Nephron (organoid): ENCODE measurements around the gene UBTD1.

Experiments
- H3K27ac Mint-ChIP-seq, 3 experiments: 2 replicates each; pipeline ENCODE4 v1.8.0; 2020; ENCODE audit warnings: mixed read lengths in 3 of 3, mild to moderate bottlenecking in 2 of 3, moderate library complexity in 1 of 3
- H3K27me3 Mint-ChIP-seq: 2 replicates; pipeline ENCODE4 v1.8.0; 2021; ENCODE audit warnings: low read depth, mild to moderate bottlenecking, moderate library complexity, mixed read lengths
- H3K36me3 Mint-ChIP-seq: 2 replicates; pipeline ENCODE4 v1.8.0; 2020; ENCODE audit warnings: low read depth, mixed read lengths
- H3K4me1 Mint-ChIP-seq: 2 replicates; pipeline ENCODE4 v1.8.0; 2020; ENCODE audit warnings: mixed read lengths
- H3K4me3 Mint-ChIP-seq, 3 experiments: 2 replicates each; pipeline ENCODE4 v1.8.0; 2020; ENCODE audit warnings: mild to moderate bottlenecking in 3 of 3, mixed read lengths in 3 of 3, moderate library complexity in 2 of 3
- H3K9me3 Mint-ChIP-seq: 2 replicates; pipeline ENCODE4 v1.8.0; 2020; ENCODE audit warnings: mixed read lengths
- TF ChIP-seq, protein P1 (sequence below), 3 experiments: fragments of 200-600 bp; sonication (generic); IDR thresholded peaks; one replicate each; pipeline ENCODE4 v1.5.0; 2021; ENCODE audit warnings: antibody characterized with exemption in 3 of 3; ENCODE audit not compliant: unreplicated experiment in 3 of 3

UBTD1 gene

GRCh38 chr10:97585439-97585811 lies 86.7 kb downstream of the UBTD1 start:
- TF ChIP-seq, protein P1, sequence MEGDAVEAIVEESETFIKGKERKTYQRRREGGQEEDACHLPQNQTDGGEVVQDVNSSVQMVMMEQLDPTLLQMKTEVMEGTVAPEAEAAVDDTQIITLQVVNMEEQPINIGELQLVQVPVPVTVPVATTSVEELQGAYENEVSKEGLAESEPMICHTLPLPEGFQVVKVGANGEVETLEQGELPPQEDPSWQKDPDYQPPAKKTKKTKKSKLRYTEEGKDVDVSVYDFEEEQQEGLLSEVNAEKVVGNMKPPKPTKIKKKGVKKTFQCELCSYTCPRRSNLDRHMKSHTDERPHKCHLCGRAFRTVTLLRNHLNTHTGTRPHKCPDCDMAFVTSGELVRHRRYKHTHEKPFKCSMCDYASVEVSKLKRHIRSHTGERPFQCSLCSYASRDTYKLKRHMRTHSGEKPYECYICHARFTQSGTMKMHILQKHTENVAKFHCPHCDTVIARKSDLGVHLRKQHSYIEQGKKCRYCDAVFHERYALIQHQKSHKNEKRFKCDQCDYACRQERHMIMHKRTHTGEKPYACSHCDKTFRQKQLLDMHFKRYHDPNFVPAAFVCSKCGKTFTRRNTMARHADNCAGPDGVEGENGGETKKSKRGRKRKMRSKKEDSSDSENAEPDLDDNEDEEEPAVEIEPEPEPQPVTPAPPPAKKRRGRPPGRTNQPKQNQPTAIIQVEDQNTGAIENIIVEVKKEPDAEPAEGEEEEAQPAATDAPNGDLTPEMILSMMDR (IDR thresholded peaks at IDR 0.05; ENCODE audit: unreplicated experiment in 3 of 3) = no peak
- peak overlapping the region in 2 of 3 experiments; percentile 75 for H3K4me3 Mint-ChIP-seq
- no peaks in the 10 kb centered on the region for H3K9me3 Mint-ChIP-seq
- H3K36me3 Mint-ChIP-seq = no peaks in the 10 kb centered on the region
- H3K27ac Mint-ChIP-seq = peak overlapping the region; percentile 96 to 97 (median 97)
- H3K4me1 Mint-ChIP-seq = peaks cover 9% of the 10 kb centered on the region
- no peaks in the 10 kb centered on the region for H3K27me3 Mint-ChIP-seq

- no peak overlapping the region for H3K4me3 Mint-ChIP-seq
Measured at GRCh38 chr10:97587183-97587582, 88.5 kb downstream of the UBTD1 start.

DNA sequence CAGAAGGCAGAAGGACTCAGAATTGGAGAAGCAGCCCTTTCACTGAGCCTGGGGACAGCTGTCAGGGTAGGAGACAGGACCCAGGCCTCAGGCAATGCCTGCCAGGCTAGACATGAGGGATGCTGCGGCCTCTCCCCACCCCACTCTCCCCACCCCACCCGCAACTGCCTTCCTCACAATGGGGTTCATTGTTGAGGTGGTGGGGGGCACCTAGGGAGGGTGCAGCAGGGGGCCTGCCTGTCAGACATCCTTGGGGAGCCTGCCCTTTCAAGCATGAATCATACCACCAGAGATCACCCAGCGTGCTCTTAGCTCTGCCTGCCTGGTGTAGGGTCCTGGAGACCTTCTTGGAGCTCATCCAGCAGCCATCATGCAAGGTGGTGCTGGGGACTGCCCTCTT lies 90.8 kb downstream of the UBTD1 start, which contains the start of gene C10orf62:
Gene C10orf62 (plus strand): TSS at position 243 of the 400 bp plus-strand sequence. CDS start 177 bp downstream, outside the sequence.
- Mint-ChIP-seq H3K27ac (no peak within 1 kb of the TSS), H3K4me1 (peaks cover 7% of the 10 kb centered on the region), H3K27me3 (no peaks in the 10 kb centered on the region), H3K9me3 (no peaks in the 10 kb centered on the region), H3K4me3 (peak within 1 kb of the TSS in 1 of 3 experiments; percentile 30), H3K36me3 (no peaks in the 10 kb centered on the region)
- TF ChIP-seq, protein P1 (IDR thresholded peaks at IDR 0.05; ENCODE audit: unreplicated experiment in 3 of 3) = no peak

More at GRCh38 chr10:97587183-97587582, 88.5 kb downstream of the UBTD1 start:
- Mint-ChIP-seq H3K9me3 (no peaks in the 10 kb centered on the region), H3K27me3 (no peaks in the 10 kb centered on the region), H3K4me1 (peaks cover 9% of the 10 kb centered on the region), H3K36me3 (no peaks in the 10 kb centered on the region), H3K27ac (no peak overlapping the region)
- TF ChIP-seq, protein P1 (IDR thresholded peaks at IDR 0.05; ENCODE audit: unreplicated experiment in 3 of 3) = no peak

DNA sequence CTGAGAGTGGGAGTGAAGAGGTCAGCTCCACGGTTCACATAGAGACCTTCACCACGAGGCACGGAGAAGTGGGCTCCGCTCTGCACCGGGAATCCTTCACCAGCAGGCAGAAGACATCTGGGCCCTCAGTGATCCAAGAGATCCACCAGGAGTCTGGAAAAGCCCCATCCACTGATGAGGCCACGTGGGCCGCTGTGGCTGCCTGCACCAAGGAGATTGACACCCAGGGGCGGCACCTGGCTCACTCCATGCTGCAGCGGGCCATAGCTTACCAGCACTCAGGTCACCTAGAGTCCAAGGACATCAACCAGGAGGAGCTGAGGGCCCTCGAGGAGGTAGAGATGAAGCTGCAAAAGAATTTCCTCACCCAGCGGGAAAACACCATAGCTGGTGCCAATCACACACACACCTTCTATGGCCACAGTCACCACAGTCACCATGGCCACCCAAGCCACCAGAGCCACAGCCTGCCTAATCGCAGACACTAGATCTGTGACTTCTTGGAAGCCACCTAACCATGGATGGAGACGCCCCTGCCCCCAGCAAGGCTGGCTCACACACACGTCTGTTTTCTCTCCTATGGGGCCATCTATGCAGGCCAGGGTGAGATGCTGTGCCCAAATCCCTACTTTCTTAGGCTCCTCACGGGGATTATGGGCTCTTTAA lies 91.5 kb downstream of the UBTD1 start:
- Mint-ChIP-seq H3K4me3 (no peak overlapping the region), H3K27ac (no peak overlapping the region), H3K27me3 (no peaks in the 10 kb centered on the region), H3K9me3 (no peaks in the 10 kb centered on the region), H3K4me1 (peaks cover 4% of the 10 kb centered on the region), H3K36me3 (no peaks in the 10 kb centered on the region)
- TF ChIP-seq, protein P1 (IDR thresholded peaks at IDR 0.05; ENCODE audit: unreplicated experiment in 3 of 3) = no peak

- no peak overlapping the region for H3K27ac Mint-ChIP-seq
- no peaks in the 10 kb centered on the region for H3K9me3 Mint-ChIP-seq
- no peaks in the 10 kb centered on the region for H3K4me1 Mint-ChIP-seq
- no peaks in the 10 kb centered on the region for H3K27me3 Mint-ChIP-seq
- H3K4me3 Mint-ChIP-seq = no peak overlapping the region
- TF ChIP-seq, protein P1 (IDR thresholded peaks at IDR 0.05; ENCODE audit: unreplicated experiment in 3 of 3) = no peak
- H3K36me3 Mint-ChIP-seq = no peaks in the 10 kb centered on the region
Measured at GRCh38 chr10:97590748-97591495, 92.2 kb downstream of the UBTD1 start.
